ENCODE data around the gene VAC14. TPM values are rescaled to one million over a fixed set of nuclear protein-coding genes. Genes with fewer than 3 reads are reported as not detected.

VAC14 gene
- total RNA-seq, 3 donors from 2014 or later, result 32.3 to 35.1 (median 32.8) TPM

DNA sequence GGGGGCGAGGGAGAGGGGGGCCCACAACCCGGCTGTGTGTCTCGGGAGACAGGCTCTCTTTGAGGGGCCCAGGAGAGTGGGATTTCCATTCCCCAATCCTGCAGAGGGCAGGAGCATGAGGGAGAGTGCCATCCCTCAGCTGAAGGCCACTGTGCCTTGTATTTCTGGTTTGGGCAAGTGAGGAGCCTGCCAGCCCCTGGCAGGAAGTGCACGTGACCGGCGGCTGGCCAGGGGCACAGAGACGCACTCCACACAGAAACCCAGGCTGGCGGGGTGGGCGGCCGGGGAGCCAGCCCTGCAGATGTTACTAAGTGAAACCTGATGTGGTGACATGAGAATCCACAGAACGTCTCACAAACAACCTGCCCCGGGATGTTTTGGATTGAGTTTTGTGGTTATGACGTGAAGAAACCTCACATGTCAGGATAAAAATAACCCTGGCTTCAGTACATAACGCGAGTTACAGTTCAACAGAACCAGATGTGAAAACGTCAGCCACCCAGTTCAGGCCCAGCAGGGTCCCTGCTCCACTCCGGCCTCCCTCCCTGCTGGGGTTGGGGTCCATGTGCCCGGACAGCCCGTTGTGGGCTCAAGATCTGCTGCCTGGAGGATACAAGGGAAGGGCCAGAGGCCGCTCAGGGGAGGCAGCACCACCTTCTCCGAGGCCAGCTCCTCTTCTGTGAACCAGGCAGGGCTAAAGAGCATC lies 63.4 kb downstream of the VAC14 start:
- peak; percentile 52 to 76 (median 67) for DNase-seq
- TF ChIP-seq, protein P1, sequence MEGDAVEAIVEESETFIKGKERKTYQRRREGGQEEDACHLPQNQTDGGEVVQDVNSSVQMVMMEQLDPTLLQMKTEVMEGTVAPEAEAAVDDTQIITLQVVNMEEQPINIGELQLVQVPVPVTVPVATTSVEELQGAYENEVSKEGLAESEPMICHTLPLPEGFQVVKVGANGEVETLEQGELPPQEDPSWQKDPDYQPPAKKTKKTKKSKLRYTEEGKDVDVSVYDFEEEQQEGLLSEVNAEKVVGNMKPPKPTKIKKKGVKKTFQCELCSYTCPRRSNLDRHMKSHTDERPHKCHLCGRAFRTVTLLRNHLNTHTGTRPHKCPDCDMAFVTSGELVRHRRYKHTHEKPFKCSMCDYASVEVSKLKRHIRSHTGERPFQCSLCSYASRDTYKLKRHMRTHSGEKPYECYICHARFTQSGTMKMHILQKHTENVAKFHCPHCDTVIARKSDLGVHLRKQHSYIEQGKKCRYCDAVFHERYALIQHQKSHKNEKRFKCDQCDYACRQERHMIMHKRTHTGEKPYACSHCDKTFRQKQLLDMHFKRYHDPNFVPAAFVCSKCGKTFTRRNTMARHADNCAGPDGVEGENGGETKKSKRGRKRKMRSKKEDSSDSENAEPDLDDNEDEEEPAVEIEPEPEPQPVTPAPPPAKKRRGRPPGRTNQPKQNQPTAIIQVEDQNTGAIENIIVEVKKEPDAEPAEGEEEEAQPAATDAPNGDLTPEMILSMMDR (IDR thresholded peaks at IDR 0.05), result no peak
- no peaks in the 10 kb centered on the region for H3K9me3 ChIP-seq
- ATAC-seq, result peak; percentile 57
- H3K4me3 ChIP-seq, result no peak overlapping the region
- intact Hi-C loops (cut with DNase I, micrococcal nuclease), result loop anchor here in 1 of 2 donors (10.0 kb wide), 1 partner anchor 53 kb away; the partner anchor contains the start of gene MTSS2
- H3K4me1 ChIP-seq (ENCODE audit: low read depth), result peaks cover 14% of the 10 kb centered on the region
- H3K36me3 ChIP-seq (ENCODE audit: low read depth), result no peaks in the 10 kb centered on the region

DNA sequence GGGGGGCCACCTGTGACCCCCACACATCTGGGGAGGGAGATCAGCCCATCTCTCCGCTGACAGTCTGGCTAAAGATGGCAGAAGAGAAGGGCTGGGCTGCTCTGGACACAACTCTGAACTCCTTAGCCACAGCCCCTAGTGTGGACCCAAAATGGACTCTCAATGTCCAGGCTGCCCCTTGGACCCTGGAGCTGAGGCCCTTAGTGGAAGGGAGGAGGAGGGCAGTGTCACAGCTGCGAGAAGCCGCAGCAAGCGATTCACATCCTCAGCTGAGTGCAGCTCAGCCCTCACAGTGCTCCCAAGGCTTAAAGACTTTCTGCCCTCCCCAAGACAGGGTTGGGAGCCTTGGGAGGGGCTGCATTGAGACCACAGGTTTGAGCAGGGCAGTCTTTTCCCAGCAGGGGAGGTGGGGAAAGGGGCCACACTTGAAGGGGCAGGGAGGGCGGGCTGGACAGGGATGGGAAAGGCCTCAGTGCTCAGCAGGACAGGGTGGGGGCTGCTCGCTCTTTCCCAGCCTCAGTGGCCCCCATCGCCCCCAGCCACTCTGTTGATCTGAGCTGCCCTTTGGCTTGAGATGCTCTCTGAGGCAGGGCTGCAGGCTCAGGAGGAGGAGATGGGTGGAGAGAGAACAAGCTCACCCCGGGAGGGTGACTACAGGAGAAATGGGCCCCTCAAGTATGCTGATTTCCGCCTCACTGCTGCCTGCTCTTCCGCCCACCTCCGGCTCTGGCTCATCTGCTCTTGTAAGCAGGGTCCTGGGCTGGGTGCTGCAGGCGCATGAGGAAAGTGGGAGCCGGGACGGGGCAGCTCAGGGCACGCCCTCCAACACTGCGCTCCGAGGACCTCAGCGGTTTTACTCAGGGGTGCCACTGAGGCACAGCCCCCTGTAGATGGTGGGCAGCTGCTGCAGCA lies 64.2 kb downstream of the VAC14 start:
- ATAC-seq, result peak; percentile 7
- DNase-seq, result no peak
- H3K4me3 ChIP-seq, result no peak overlapping the region
- no peaks in the 10 kb centered on the region for H3K9me3 ChIP-seq
- intact Hi-C loops (cut with DNase I, micrococcal nuclease), result loop anchor here in 1 of 2 donors (10.0 kb wide), 1 partner anchor 52 kb away; the partner anchor contains the start of gene MTSS2
- no peaks in the 10 kb centered on the region for H3K36me3 ChIP-seq (ENCODE audit: low read depth)
- TF ChIP-seq, protein P1 (IDR thresholded peaks at IDR 0.05), result no peak
- peaks cover 14% of the 10 kb centered on the region for H3K4me1 ChIP-seq (ENCODE audit: low read depth)

DNA sequence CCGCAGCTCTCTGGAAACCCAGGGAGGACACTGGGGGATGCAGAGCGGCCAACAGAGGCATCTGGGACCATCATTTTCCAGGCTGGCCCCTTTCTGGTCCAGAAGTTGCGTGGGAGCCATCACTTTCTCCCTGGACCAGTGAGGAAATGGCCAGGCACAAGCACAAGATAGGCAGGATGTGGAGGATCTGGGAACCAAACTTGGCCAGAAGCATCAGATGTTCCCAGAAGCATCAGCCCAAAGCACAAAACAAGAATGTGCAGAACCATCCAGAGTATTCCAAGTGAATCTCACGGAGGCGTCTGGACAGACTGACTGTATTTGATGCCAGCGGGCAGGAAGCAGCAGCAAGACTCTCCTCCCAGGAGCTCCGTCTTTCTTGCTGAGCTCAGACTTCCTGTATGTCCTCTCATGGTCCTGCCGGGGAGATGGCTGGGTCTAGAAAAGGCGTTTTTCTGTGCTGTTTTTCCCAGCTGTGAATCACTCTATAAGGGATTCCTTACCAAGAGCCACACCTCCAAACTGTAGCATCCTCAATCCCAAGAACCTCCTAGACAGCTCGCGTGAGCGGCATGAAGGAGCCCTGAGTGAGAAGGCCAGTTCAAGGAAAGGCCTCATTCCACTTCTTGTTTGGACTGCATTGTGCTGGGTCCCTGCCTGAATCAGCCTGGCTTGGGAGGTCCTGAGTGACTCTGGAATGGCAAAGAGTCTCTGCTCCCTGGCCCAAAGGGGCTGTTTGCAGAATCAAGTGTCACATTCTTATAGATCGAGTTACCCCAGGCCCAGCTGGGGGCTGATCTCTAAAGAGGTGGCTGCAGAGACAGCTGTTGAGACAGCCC lies 65.6 kb downstream of the VAC14 start:
- intact Hi-C loops (cut with DNase I, micrococcal nuclease), result loop anchor here in 1 of 2 donors (10.0 kb wide), 1 partner anchor 51 kb away; the partner anchor contains the start of gene MTSS2
- Histone ChIP-seq H3K36me3 (ENCODE audit: low read depth) (no peaks in the 10 kb centered on the region), H3K4me3 (no peak overlapping the region), H3K9me3 (no peaks in the 10 kb centered on the region), H3K4me1 (ENCODE audit: low read depth) (peaks cover 14% of the 10 kb centered on the region)
- peak; percentile 8 for ATAC-seq
- TF ChIP-seq, protein P1 (IDR thresholded peaks at IDR 0.05), result no peak
- no peak for DNase-seq

DNA sequence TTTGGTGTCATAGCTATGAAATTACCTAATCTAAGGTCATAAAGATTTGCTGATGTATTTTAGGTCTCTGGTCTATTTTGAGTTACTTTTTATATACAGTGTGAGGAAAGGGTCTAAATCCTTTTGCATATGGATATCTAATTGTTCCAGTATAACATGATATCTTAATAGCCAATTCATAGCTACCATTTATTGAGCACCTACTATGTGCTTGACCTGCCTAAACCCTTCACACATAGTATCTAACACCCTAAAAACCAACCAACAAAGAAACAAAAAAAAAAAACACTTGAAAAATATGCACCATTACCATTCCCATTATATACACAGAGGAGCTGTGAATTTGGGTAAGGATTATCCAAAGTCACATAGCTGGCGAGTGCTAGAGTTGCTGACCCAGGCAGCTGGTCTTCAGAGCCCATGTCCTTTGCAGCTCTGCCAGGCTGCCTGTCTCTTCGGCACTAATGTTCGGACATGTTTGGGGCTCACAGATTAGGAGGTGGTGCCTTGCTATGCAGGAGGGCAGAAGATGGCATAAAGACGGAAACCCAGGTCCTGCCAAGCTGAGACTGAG lies 66.3 kb downstream of the VAC14 start:
- Histone ChIP-seq H3K36me3 (ENCODE audit: low read depth) (no peaks in the 10 kb centered on the region), H3K9me3 (no peaks in the 10 kb centered on the region), H3K4me3 (no peak overlapping the region), H3K4me1 (ENCODE audit: low read depth) (peaks cover 14% of the 10 kb centered on the region)
- intact Hi-C loops (cut with DNase I, micrococcal nuclease), result loop anchor here in 1 of 2 donors (10.0 kb wide), 1 partner anchor 50 kb away; the partner anchor contains the start of gene MTSS2
- ATAC-seq (no peak), DNase-seq (no peak)
- TF ChIP-seq, protein P1 (IDR thresholded peaks at IDR 0.05), result no peak

Measured in mucosa of descending colon (tissue), 3 donors.